Gastroesophageal sphincter (tissue), 4 donors: ENCODE results near the gene MBNL1. TPM values are rescaled to one million over a fixed set of nuclear protein-coding genes. Genes with fewer than 3 reads are reported as not detected.
A peak's percentile ranks its signal among the peaks of the same experiment; 100 is the strongest.

Source experiments
- ATAC-seq: fragments of 150-250 bp; one replicate; pipeline ENCODE4 v1.9.1; 2016; ENCODE audit warnings: mild to moderate bottlenecking, moderate library complexity
- H3K27ac ChIP-seq, 4 donors: fragments of 200-600 bp; sonication (generic) in 3 of 4; 1 replicate in 3 of 4; 2 replicates in 1 of 4; pipeline ENCODE4 v1.5.1; 2016 to 2019
- H3K27me3 ChIP-seq: fragments of 200-600 bp; sonication (generic); one replicate; pipeline ENCODE4 v1.5.1; 2019
- H3K36me3 ChIP-seq, 2 donors: fragments of 200-600 bp; sonication (generic); one replicate each; pipeline ENCODE4 v1.5.1; 2019; ENCODE audit warnings: control low read depth in 1 of 2
- H3K4me1 ChIP-seq, 3 donors: fragments of 200-600 bp; sonication (generic); 1 replicate in 2 of 3; 2 replicates in 1 of 3; pipeline ENCODE4 v1.5.1; 2016 to 2019; ENCODE audit warnings: control low read depth in 2 of 3
- H3K4me3 ChIP-seq, 2 donors: fragments of 200-600 bp; sonication (generic); one replicate each; pipeline ENCODE4 v1.5.1; 2019; ENCODE audit warnings: mild to moderate bottlenecking in 1 of 2, moderate library complexity in 1 of 2
- H3K9me3 ChIP-seq, 3 donors: fragments of 200-600 bp; sonication (generic); one replicate each; pipeline ENCODE4 v1.5.1; 2017 to 2019; ENCODE audit warnings: control low read depth in 2 of 3
- EP300 ChIP-seq: sonication (generic); formaldehyde crosslinking; IDR thresholded peaks from one replicate; pipeline ENCODE4 v1.6.1; 2017; ENCODE audit warnings: antibody characterized with exemption, mild to moderate bottlenecking
- POLR2A ChIP-seq, 2 donors: fragments of 450-650 bp; IDR thresholded peaks; one replicate each; pipeline ENCODE4 v1.6.1; 2017; ENCODE audit warnings: antibody characterized with exemption in 2 of 2, mild to moderate bottlenecking in 2 of 2, moderate library complexity in 1 of 2
- POLR2AphosphoS5 ChIP-seq: sonication (generic); formaldehyde crosslinking; IDR thresholded peaks from one replicate; pipeline ENCODE4 v1.6.1; 2017; ENCODE audit warnings: antibody characterized with exemption
- WGBS, 2 donors: methylation state at CpG; one replicate each; pipeline ENCODE4 v1.1.5; 2018; ENCODE audit warnings: low coverage in 1 of 2; 5-methylcytosine and 5-hydroxymethylcytosine counted together
- total RNA-seq, 4 donors: library from RNA; depleted of rRNA; stranded (reverse); fragments of >200 nt; gene quantifications; one replicate each; pipeline ENCODE4 v1.1.0, GENCODE V29; 2016
- TF ChIP-seq, protein P1 (sequence below), 4 experiments: fragments of 200-600 bp in 2 of 4; fragments of 450-650 bp in 2 of 4; sonication (generic) in 1 of 4; IDR thresholded peaks; one replicate each; pipeline ENCODE4 v1.5.1; 2017 to 2019; ENCODE audit warnings: antibody characterized with exemption in 4 of 4, mild to moderate bottlenecking in 2 of 4, moderate library complexity in 2 of 4

MBNL1 gene
- total RNA-seq, 4 donors from 2014 or later: 623 to 745 (median 684) TPM

DNA sequence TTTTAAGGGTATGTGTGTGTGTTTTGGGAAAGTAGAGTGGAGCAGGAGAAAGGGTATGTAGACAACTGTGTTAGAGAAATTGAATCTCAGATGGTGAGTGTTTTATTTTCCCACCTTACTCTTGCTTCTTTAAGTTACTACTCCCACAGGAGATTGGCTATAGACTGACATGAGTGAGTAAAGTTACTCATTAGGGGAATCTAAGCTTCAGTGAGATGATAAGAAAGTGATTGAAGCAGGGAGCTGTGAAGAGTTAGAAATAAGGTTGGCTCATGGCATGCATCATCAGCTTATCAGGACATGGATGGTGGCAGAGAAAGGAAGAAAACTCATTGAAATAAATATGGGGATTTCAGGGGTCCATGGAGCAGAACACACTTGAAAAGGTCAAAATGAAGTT, 88.9 kb downstream of the MBNL1 start:
- Histone ChIP-seq H3K27ac (peak overlapping the region in 3 of 4 donors; percentile 28 to 36 (median 35)), H3K9me3 (no peaks in the 10 kb centered on the region), H3K36me3 (no peaks in the 10 kb centered on the region), H3K27me3 (no peaks in the 10 kb centered on the region), H3K4me3 (no peak overlapping the region), H3K4me1 (peaks cover 8 to 87% (median 20%) of the 10 kb centered on the region in 3 donors)
- TF ChIP-seq POLR2A (IDR thresholded peaks at IDR 0.05) (no peak), POLR2AphosphoS5 (no peak), EP300 (no peak)
- TF ChIP-seq, protein P1, sequence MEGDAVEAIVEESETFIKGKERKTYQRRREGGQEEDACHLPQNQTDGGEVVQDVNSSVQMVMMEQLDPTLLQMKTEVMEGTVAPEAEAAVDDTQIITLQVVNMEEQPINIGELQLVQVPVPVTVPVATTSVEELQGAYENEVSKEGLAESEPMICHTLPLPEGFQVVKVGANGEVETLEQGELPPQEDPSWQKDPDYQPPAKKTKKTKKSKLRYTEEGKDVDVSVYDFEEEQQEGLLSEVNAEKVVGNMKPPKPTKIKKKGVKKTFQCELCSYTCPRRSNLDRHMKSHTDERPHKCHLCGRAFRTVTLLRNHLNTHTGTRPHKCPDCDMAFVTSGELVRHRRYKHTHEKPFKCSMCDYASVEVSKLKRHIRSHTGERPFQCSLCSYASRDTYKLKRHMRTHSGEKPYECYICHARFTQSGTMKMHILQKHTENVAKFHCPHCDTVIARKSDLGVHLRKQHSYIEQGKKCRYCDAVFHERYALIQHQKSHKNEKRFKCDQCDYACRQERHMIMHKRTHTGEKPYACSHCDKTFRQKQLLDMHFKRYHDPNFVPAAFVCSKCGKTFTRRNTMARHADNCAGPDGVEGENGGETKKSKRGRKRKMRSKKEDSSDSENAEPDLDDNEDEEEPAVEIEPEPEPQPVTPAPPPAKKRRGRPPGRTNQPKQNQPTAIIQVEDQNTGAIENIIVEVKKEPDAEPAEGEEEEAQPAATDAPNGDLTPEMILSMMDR (IDR thresholded peaks at IDR 0.05): no peak
- ATAC-seq: no peak

- H3K4me1 ChIP-seq: peaks cover 13 to 96% (median 24%) of the 10 kb centered on the region in 3 donors
- WGBS, 2 donors: 21 to 25% methylated on average over 2 of the region's 2 CpGs
- TF ChIP-seq POLR2AphosphoS5 (no peak), POLR2A (IDR thresholded peaks at IDR 0.05) (no peak), EP300 (no peak)
- TF ChIP-seq, protein P1 (IDR thresholded peaks at IDR 0.05): no peak
- no peaks in the 10 kb centered on the region for H3K36me3 ChIP-seq
- H3K27ac ChIP-seq: peak overlapping the region in 3 of 4 donors; percentile 12 to 49 (median 14)
- no peak overlapping the region for H3K4me3 ChIP-seq
- H3K27me3 ChIP-seq: no peaks in the 10 kb centered on the region
- ATAC-seq: no peak
- no peaks in the 10 kb centered on the region for H3K9me3 ChIP-seq
Observed at GRCh38 chr3:152359385-152360248, 90.9 kb downstream of the MBNL1 start.

DNA sequence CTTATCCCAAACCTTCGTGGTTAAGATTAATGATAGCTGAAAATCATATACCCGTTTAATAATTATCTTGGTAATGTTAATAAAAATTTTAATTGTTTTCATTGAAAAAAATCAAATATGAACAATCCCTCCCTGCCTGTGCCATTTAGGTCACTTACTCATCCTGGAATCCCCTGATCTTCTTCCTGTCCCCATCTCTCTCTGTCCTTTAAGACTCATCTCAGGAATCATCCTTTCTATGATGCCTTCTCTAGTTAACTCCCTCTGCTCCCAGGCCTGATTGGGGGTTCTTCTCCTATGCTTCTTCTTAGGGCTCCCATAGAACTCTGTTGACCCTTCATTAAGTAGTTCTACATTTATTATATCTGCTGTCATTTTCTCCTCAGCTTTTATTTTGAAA, 91.6 kb downstream of the MBNL1 start:
- no peak for ATAC-seq
- Histone ChIP-seq H3K9me3 (no peaks in the 10 kb centered on the region), H3K27me3 (no peaks in the 10 kb centered on the region), H3K4me1 (peaks cover 13 to 91% (median 25%) of the 10 kb centered on the region in 3 donors), H3K4me3 (no peak overlapping the region), H3K27ac (peak overlapping the region in 3 of 4 donors; percentile 2 to 49 (median 10)), H3K36me3 (no peaks in the 10 kb centered on the region)
- 43 to 61% methylated on average over 2 of the region's 2 CpGs for WGBS, 2 donors
- TF ChIP-seq, protein P1 (IDR thresholded peaks at IDR 0.05): no peak
- TF ChIP-seq EP300 (no peak), POLR2AphosphoS5 (no peak), POLR2A (IDR thresholded peaks at IDR 0.05) (no peak)

GRCh38 chr3:152360966-152361365, 92.2 kb downstream of the MBNL1 start:
- TF ChIP-seq, protein P1 (IDR thresholded peaks at IDR 0.05): no peak
- TF ChIP-seq POLR2AphosphoS5: no peak
- no peak for TF ChIP-seq EP300
- no peak for TF ChIP-seq POLR2A (IDR thresholded peaks at IDR 0.05)
- Histone ChIP-seq H3K9me3 (no peaks in the 10 kb centered on the region), H3K27me3 (no peaks in the 10 kb centered on the region), H3K4me1 (peaks cover 15 to 93% (median 22%) of the 10 kb centered on the region in 3 donors), H3K27ac (peak overlapping the region in 1 of 4 donors; percentile 21), H3K4me3 (no peak overlapping the region), H3K36me3 (no peaks in the 10 kb centered on the region)
- no peak for ATAC-seq
- WGBS, 2 donors: 86 to 100% methylated on average over 1 of the region's 1 CpG

DNA sequence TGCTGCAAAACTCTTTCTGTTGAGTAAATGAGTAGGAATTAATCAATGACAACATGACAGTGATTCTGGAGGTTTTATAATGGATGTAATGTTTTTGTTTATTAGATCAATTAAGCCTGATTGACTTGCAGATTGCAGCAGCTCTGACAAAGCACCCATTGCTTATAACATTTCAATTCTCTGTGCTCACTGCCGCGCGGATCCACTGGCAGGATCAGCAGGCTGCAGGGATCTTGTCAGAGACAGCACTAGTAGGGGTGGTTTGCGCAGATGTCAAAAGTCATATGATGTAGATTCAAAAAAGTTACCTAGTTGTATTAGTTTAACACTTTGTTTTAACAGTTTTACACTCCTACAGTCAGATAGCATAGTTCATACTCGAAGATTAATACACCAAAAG, 93.4 kb downstream of the MBNL1 start:
- H3K27ac ChIP-seq: peak overlapping the region in 1 of 4 donors; percentile 9
- ATAC-seq: no peak
- 62 to 83% methylated on average over 5 of the region's 5 CpGs for WGBS, 2 donors

More for the DNA sequence above, 93.4 kb downstream of the MBNL1 start:
- peaks cover 15 to 89% (median 22%) of the 10 kb centered on the region in 3 donors for H3K4me1 ChIP-seq
- no peaks in the 10 kb centered on the region for H3K27me3 ChIP-seq
- H3K9me3 ChIP-seq: no peaks in the 10 kb centered on the region
- H3K36me3 ChIP-seq: no peaks in the 10 kb centered on the region
- H3K4me3 ChIP-seq: no peak overlapping the region
- TF ChIP-seq, protein P1 (IDR thresholded peaks at IDR 0.05): no peak
- TF ChIP-seq POLR2A (IDR thresholded peaks at IDR 0.05) (no peak), EP300 (no peak), POLR2AphosphoS5 (no peak)
